GM19455 (cell line): Measurements from ENCODE around the gene SLCO2A1.

Source experiments
- ATAC-seq: cut with Tn5 transposase; IDR thresholded peaks from one replicate; pipeline ENCODE4 v1.9.1; 2021; ENCODE audit not compliant: unreplicated experiment

The SLCO2A1 gene

GRCh38 chr3:133887803-133888703 is 141.7 kb downstream of the SLCO2A1 start:
- ATAC-seq: no peak

GRCh38 chr3:133887074-133887802 is 142.5 kb downstream of the SLCO2A1 start:
- no peak for ATAC-seq

- no peak for ATAC-seq
These were observed 143.5 kb downstream of the SLCO2A1 start for GRCh38 chr3:133886031-133886722.

GRCh38 chr3:133884887-133885711 is 144.6 kb downstream of the SLCO2A1 start:
- ATAC-seq: no peak

- ATAC-seq: no peak
These were observed 145.5 kb downstream of the SLCO2A1 start for GRCh38 chr3:133884054-133884886.

- ATAC-seq: no peak
These were observed 146.1 kb downstream of the SLCO2A1 start for GRCh38 chr3:133883641-133884040.

GRCh38 chr3:133882986-133883586 is 146.6 kb downstream of the SLCO2A1 start:
- ATAC-seq: no peak

GRCh38 chr3:133881939-133882825 is 147.5 kb downstream of the SLCO2A1 start:
- ATAC-seq: no peak

- no peak for ATAC-seq
These were observed 148.2 kb downstream of the SLCO2A1 start for GRCh38 chr3:133881492-133881891.

- no peak for ATAC-seq
These were observed 148.8 kb downstream of the SLCO2A1 start for GRCh38 chr3:133880886-133881455.

- no peak for ATAC-seq
These were observed 149.4 kb downstream of the SLCO2A1 start for GRCh38 chr3:133880287-133880686.

GRCh38 chr3:133878518-133878917 is 151.2 kb downstream of the SLCO2A1 start:
- ATAC-seq: no peak
